K562 (cell line): ENCODE data around the gene ZDHHC14. TPM values are rescaled to one million over a fixed set of nuclear protein-coding genes. Genes with fewer than 3 reads are reported as not detected.

ENCODE experiments used
- ATAC-seq: fragments of 200-7000 bp; cut with Tn5 transposase; 3 replicates; pipeline ENCODE4 v1.9.1; 2020; ENCODE audit warnings: moderate library complexity
- BruUV-seq: library from RNA; stranded (reverse); fragments of 400-500 nt; replicated peaks from 2 replicates; lab custom pipeline; 2021; lab: Mats Ljungman, UMichigan
- CTCF ChIA-PET: fragments of 300-600 bp; formaldehyde crosslinking; extraction: SDS; loops from one replicate; lab custom pipeline; 2021; ENCODE audit warnings: low intra/inter-chr PET ratio; lab: Yijun Ruan, JAX
- POLR2A ChIA-PET: fragments of 300-600, 350-650 bp; sonication (Branson Sonifier 250); formaldehyde crosslinking; extraction: SDS; loops from one replicate; lab custom pipeline; 2021; ENCODE audit warnings: antibody characterized with exemption, inconsistent platforms; lab: Yijun Ruan, JAX
- DNase-seq, 4 experiments: peaks; one replicate each; pipeline versions ENCODE4 v3.0.0 to v3.0.0-alpha.2; 2011 to 2018; ENCODE audit warnings: low spot score in 3 of 4, mixed read lengths in 3 of 4; ENCODE audit errors: extremely low read depth in 1 of 4
- FAIRE-seq: peaks from 2 replicates; lab custom pipeline; 2011; peaks lifted over from hg19 to GRCh38; lab: Jason Lieb, UNC
- H2AFZ ChIP-seq: 2 replicates; pipeline ENCODE4 v1.6.0; 2011; ENCODE audit warnings: low read depth, low read length, control low read depth, inconsistent platforms
- H3K27ac ChIP-seq: fragments of 200-600 bp; 3 replicates; pipeline ENCODE4 v1.8.0; 2011; ENCODE audit warnings: low read depth, mild to moderate bottlenecking, control low read depth, inconsistent platforms, low read length, moderate library complexity, mixed read lengths; ENCODE audit errors: extremely low read depth
- H3K27me3 ChIP-seq, 2 experiments: fragments of 300-600 bp in 1 of 2; 2 replicates in 1 of 2; 3 replicates in 1 of 2; pipeline versions ENCODE4 v1.6.0 to v1.8.0; 2011; ENCODE audit warnings: inconsistent platforms in 2 of 2, low read length in 2 of 2, mild to moderate bottlenecking in 1 of 2, mixed read lengths in 1 of 2, moderate library complexity in 1 of 2; ENCODE audit not compliant: control insufficient read depth in 2 of 2, insufficient read depth in 2 of 2
- H3K36me3 ChIP-seq: fragments of 300-600 bp; 3 replicates; pipeline ENCODE4 v1.8.0; 2011; ENCODE audit warnings: mild to moderate bottlenecking, low read length, inconsistent platforms; ENCODE audit not compliant: control insufficient read depth, insufficient read depth
- H3K4me1 ChIP-seq, 2 experiments: fragments of 200-600 bp in 1 of 2; replicated peaks in 1 of 2; 2 replicates in 1 of 2; 3 replicates in 1 of 2; pipeline versions ENCODE4 v1.5.1 to v1.8.0; 2011; ENCODE audit warnings: inconsistent platforms in 2 of 2, low read length in 2 of 2, mild to moderate bottlenecking in 1 of 2, mixed read lengths in 1 of 2, moderate library complexity in 1 of 2; ENCODE audit not compliant: control insufficient read depth in 2 of 2, insufficient read depth in 2 of 2
- H3K4me2 ChIP-seq: 2 replicates; pipeline ENCODE4 v1.6.1; 2011; ENCODE audit warnings: low read length, control low read depth, inconsistent platforms, mixed read lengths; ENCODE audit not compliant: insufficient read depth
- H3K4me3 ChIP-seq: fragments of 200-600 bp; sonication (generic), shearing (Covaris generic); 2 replicates; pipeline ENCODE4 v1.5.1; 2016; ENCODE audit warnings: control low read depth, inconsistent platforms
- H3K79me2 ChIP-seq: fragments of 200-600 bp; 3 replicates; pipeline ENCODE4 v1.8.0; 2011; ENCODE audit warnings: low read length, inconsistent platforms; ENCODE audit not compliant: control insufficient read depth, insufficient read depth
- H3K9ac ChIP-seq, 2 experiments: 2 replicates each; pipeline versions ENCODE4 v1.6.0 to v1.6.1; 2011; ENCODE audit warnings: low read depth in 2 of 2, low read length in 2 of 2, control low read depth in 1 of 2, inconsistent platforms in 1 of 2, mild to moderate bottlenecking in 1 of 2, mixed read lengths in 1 of 2; ENCODE audit not compliant: insufficient read depth in 1 of 2
- H3K9me1 ChIP-seq: one replicate; pipeline ENCODE4 v1.6.0; 2011; ENCODE audit warnings: inconsistent platforms, mild to moderate bottlenecking, low read length, moderate library complexity; ENCODE audit not compliant: control insufficient read depth, insufficient read depth
- H3K9me3 ChIP-seq: replicated peaks from 2 replicates; pipeline ENCODE4 v1.5.1; 2011; ENCODE audit warnings: low read depth, low read length, inconsistent platforms; ENCODE audit not compliant: control insufficient read depth, insufficient read depth
- H4K20me1 ChIP-seq: replicated peaks from 2 replicates; pipeline ENCODE4 v1.6.1; 2011; ENCODE audit warnings: low read length, inconsistent platforms, mixed read lengths; ENCODE audit not compliant: control insufficient read depth, insufficient read depth
- CAMTA2 ChIP-seq: fragments of 250-450 bp; sonication (Bioruptor Pico); conservative IDR thresholded peaks from 2 replicates; pipeline ENCODE4 v1.5.1; 2022
- CEBPZ ChIP-seq: fragments of 150-350 bp; IDR thresholded peaks from 2 replicates; pipeline ENCODE4 v1.6.1; 2014; ENCODE audit warnings: low read depth, mild to moderate bottlenecking, low read length, borderline replicate concordance
- HMGXB4 ChIP-seq: sonication (generic); formaldehyde crosslinking; IDR thresholded peaks from 2 replicates; pipeline ENCODE4 v1.8.1; 2023; ENCODE audit warnings: mild to moderate bottlenecking, missing genetic modification reagents
- HNRNPLL ChIP-seq: fragments of 200-400 bp; formaldehyde crosslinking; IDR thresholded peaks from 2 replicates; pipeline ENCODE4 v1.6.1; 2017; ENCODE audit warnings: low read length, low read depth, mild to moderate bottlenecking; ENCODE audit not compliant: poor library complexity, severe bottlenecking
- SNIP1 ChIP-seq: fragments of 450-650 bp; IDR thresholded peaks from 2 replicates; pipeline ENCODE4 v1.7.1; 2017; ENCODE audit warnings: low read depth, mild to moderate bottlenecking
- ZBTB1 ChIP-seq: sonication (generic); formaldehyde crosslinking; IDR thresholded peaks from 2 replicates; pipeline ENCODE4 v1.8.1; 2023; ENCODE audit warnings: missing genetic modification reagents, low read depth, mild to moderate bottlenecking, borderline replicate concordance
- ZC3H8 ChIP-seq: fragments of 450-650 bp; IDR thresholded peaks from 2 replicates; pipeline ENCODE4 v1.6.1; 2017
- ZNF76 ChIP-seq: fragments of 250-450 bp; sonication (Bioruptor Pico); IDR thresholded peaks from 2 replicates; pipeline ENCODE4 v1.4.0; 2020; ENCODE audit warnings: mild to moderate bottlenecking, moderate library complexity, borderline replicate concordance
- WGBS: fragments of 100-300 bp; shearing (Covaris generic); methylation state at CpG from one replicate; pipeline ENCODE4 v1.1.6; 2016; ENCODE audit warnings: low coverage, mixed read lengths; ENCODE audit not compliant: insufficient coverage; ENCODE audit errors: missing lambda C conversion rate; 5-methylcytosine and 5-hydroxymethylcytosine counted together
- in situ Hi-C: fragments of 300-500 bp; cut with MboI; formaldehyde crosslinking; loops from 4 replicates; pipeline ENCODE4 v1.15.0; 2018; ENCODE audit warnings: inconsistent platforms, mixed read lengths
- intact Hi-C: fragments of 100-400 bp; cut with micrococcal nuclease; formaldehyde crosslinking; loops from 2 replicates; pipeline ENCODE4 v1.14.2; 2022
- polyA plus RNA-seq, 8 experiments: library from polyadenylated mRNA; depleted of rRNA in 4 of 8; stranded (reverse) in 5 of 8; unstranded in 3 of 8; fragments of >200 nt; fragmentation: Nextera tagmentation in 2 of 8; fragmentation: Illumina TruSeq in 1 of 8; extraction: Ambion mirVana in 2 of 8; extraction: Trizol in 1 of 8; gene quantifications; 2 replicates each; pipeline versions ENCODE4 v1.2.1 to v1.2.3, GENCODE V29; 2011 to 2014; ENCODE audit warnings: inconsistent platforms in 1 of 8, missing spikeins in 1 of 8
- total RNA-seq, 7 experiments: library from RNA; depleted of rRNA in 6 of 7; stranded (reverse); fragments of >200 nt in 6 of 7; fragmentation: Illumina TruSeq in 2 of 7; extraction: Trizol in 2 of 7; gene quantifications; 2 replicates each; pipeline versions ENCODE4 v1.2.1 to v1.2.3, GENCODE V29; 2011 to 2021; ENCODE audit warnings: low replicate concordance in 1 of 7

The ZDHHC14 gene
- total and polyA plus RNA-seq, 9 of the 15 experiments (the other 6 are each of a cell fraction or from before 2014, with no cell fraction given) = 0.92 to 23.1 (median 13.8) TPM

DNA sequence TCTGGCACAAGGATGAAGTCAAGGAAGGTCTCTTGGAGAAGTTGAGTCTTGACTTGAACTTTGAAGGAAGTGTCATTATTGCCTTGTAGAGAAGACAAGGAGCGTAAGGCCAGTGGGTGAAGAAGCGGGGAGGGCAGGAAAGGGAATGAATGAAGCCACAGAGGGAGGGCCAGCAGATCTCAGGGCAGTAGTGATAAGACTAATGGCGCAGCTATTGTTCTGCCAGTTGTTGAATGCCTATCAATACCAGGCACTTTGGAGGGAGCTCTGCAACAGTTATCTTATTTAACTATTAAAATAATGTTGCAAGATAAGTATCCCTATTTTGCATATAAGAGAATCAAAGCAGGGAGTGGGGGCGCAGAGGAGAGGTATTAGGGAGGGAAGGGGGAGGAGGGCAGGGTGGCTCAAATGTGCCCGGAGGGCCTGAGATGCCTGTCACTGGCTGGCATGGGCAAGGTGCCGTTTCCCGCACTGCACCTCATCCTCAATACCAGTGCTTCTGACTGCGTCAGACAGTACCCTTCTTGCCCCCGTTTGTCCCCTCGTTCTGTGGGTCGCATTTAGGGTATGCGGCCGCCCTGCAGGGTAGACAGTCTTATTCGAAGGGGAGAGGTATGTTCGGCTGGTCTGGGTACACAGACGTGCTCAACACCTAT, 109.8 kb downstream of the ZDHHC14 start:
- POLR2A ChIA-PET = interaction anchor here (1.2 kb wide), 1 partner anchor 10 kb away, joined by 3 read pairs; no protein-coding TSS in a partner anchor

More for the DNA sequence above, 109.8 kb downstream of the ZDHHC14 start:
- H3K9ac ChIP-seq = no peak overlapping the region; a peak in 1 of 4 replicates
- H3K27me3 ChIP-seq = no peaks in the 10 kb centered on the region
- peaks cover 16% of the 10 kb centered on the region; the same call in 2 of the 3 replicates for H3K79me2 ChIP-seq
- H3K27ac ChIP-seq = no peak overlapping the region
- no peaks in the 10 kb centered on the region for H3K36me3 ChIP-seq
- 96% methylated on average over 14 of the region's 16 CpGs for whole genome bisulfite sequencing
- in situ Hi-C loops = no loop called here
- intact Hi-C loops = no loop called here
- H3K9me1 ChIP-seq = no peaks in the 10 kb centered on the region
- CTCF ChIA-PET = interaction anchor here (0.5 kb wide), 1 partner anchor 25 kb away, joined by 3 read pairs; no protein-coding TSS in a partner anchor
- H3K4me3 ChIP-seq = no peak overlapping the region
- H2AFZ ChIP-seq = no peak overlapping the region
- no peak for TF ChIP-seq SNIP1
- TF ChIP-seq ZC3H8 = no peak
- no peak for TF ChIP-seq CEBPZ
- TF ChIP-seq CAMTA2 (CRISPR knock-in tag) = no peak
- TF ChIP-seq HNRNPLL = no peak
- no peak for TF ChIP-seq HMGXB4 (CRISPR knock-in tag)
- no peak for TF ChIP-seq ZBTB1
- TF ChIP-seq ZNF76 (CRISPR knock-in tag) = no peak
- FAIRE-seq (no peak), DNase-seq (no peak), ATAC-seq (no peak)
- no TSS peak for BruUV-seq
- H4K20me1 ChIP-seq = no peaks in the 10 kb centered on the region
- H3K9me3 ChIP-seq = no peaks in the 10 kb centered on the region
- no peak overlapping the region for H3K4me2 ChIP-seq
- H3K4me1 ChIP-seq = peaks cover 24 to 28% of the 10 kb centered on the region in 2 experiments; a peak in 4 of 5 replicates
